Uterus (tissue), 4 donors: ENCODE measurements around the gene BMF. TPM values are rescaled to one million over a fixed set of nuclear protein-coding genes. Genes with fewer than 3 reads are reported as not detected.

ENCODE experiments used
- DNase-seq, 2 donors: peaks; one replicate each; pipeline ENCODE4 v3.0.0-alpha.2; 2019 to 2020
- H3K27ac ChIP-seq, 2 donors: fragments of 200-600 bp; sonication (generic); 1 replicate in 1 of 2; 2 replicates in 1 of 2; pipeline ENCODE4 v1.5.1; 2016 to 2018
- H3K27me3 ChIP-seq, 2 donors: fragments of 200-600 bp; sonication (generic); one replicate each; pipeline ENCODE4 v1.5.1; 2018 to 2019; ENCODE audit warnings: control low read depth in 1 of 2
- H3K36me3 ChIP-seq, 2 donors: fragments of 200-600 bp; sonication (generic); one replicate each; pipeline ENCODE4 v1.5.1; 2019; ENCODE audit warnings: control low read depth in 1 of 2
- H3K4me1 ChIP-seq, 2 donors: fragments of 200-600 bp; sonication (generic); one replicate each; pipeline ENCODE4 v1.5.1; 2018 to 2019; ENCODE audit warnings: control low read depth in 1 of 2
- H3K4me3 ChIP-seq, 2 donors: fragments of 200-600 bp; sonication (generic); 1 replicate in 1 of 2; 2 replicates in 1 of 2; pipeline ENCODE4 v1.5.1; 2018 to 2019; ENCODE audit warnings: mild to moderate bottlenecking in 1 of 2
- H3K9me3 ChIP-seq, 2 donors: fragments of 200-600 bp; sonication (generic); one replicate each; pipeline ENCODE4 v1.5.1; 2019; ENCODE audit warnings: control low read depth in 1 of 2
- CTCF ChIP-seq, 4 experiments: fragments of 200-600 bp in 2 of 4; fragments of 450-650 bp in 2 of 4; sonication (generic) in 2 of 4; IDR thresholded peaks; one replicate each; pipeline ENCODE4 v1.5.1; 2016 to 2019; ENCODE audit warnings: antibody characterized with exemption in 4 of 4, mild to moderate bottlenecking in 2 of 4, moderate library complexity in 1 of 4
- POLR2A ChIP-seq, 2 donors: fragments of 450-650 bp; IDR thresholded peaks; one replicate each; pipeline ENCODE4 v1.6.1; 2016; ENCODE audit warnings: antibody characterized with exemption in 2 of 2, mild to moderate bottlenecking in 1 of 2, moderate library complexity in 1 of 2
- intact Hi-C: fragments of 100-400 bp; cut with DNase I; formaldehyde crosslinking; loops from one replicate; pipeline ENCODE4 v1.15.1; 2023; ENCODE audit warnings: low total_unique reads
- total RNA-seq, 4 donors: library from RNA; depleted of rRNA in 3 of 4; stranded (reverse); fragments of >200 nt in 3 of 4; gene quantifications; one replicate each; pipeline versions ENCODE4 v1.1.0 to v1.2.4, GENCODE V29; 2014 to 2023
- donor health status: DM: yes; HTN: yes; CAD: no.

The BMF gene
- total RNA-seq, 4 donors from 2014 or later = 7.1 to 46.2 (median 22.6) TPM

GRCh38 chr15:40112789-40113188, 4.1 kb upstream of the BMF start:
- Histone ChIP-seq H3K27me3 (no peaks in the 10 kb centered on the region), H3K9me3 (no peaks in the 10 kb centered on the region), H3K4me3 (no peak overlapping the region), H3K36me3 (no peaks in the 10 kb centered on the region), H3K27ac (no peak overlapping the region), H3K4me1 (peaks cover 0 to under 1% of the 10 kb centered on the region in 2 donors)
- TF ChIP-seq CTCF (IDR thresholded peaks at IDR 0.05) (no peak), POLR2A (IDR thresholded peaks at IDR 0.05) (no peak)
- no peak for DNase-seq
- intact Hi-C loops = no loop called here

- no peak for DNase-seq
- no peaks in the 10 kb centered on the region for H3K36me3 ChIP-seq
- H3K4me1 ChIP-seq = peaks cover 0 to 9% of the 10 kb centered on the region in 2 donors
- TF ChIP-seq CTCF (IDR thresholded peaks at IDR 0.05) (no peak), POLR2A (IDR thresholded peaks at IDR 0.05) (no peak)
- H3K9me3 ChIP-seq = no peaks in the 10 kb centered on the region
- no peaks in the 10 kb centered on the region for H3K27me3 ChIP-seq
- no peak overlapping the region for H3K4me3 ChIP-seq
- intact Hi-C loops = no loop called here
- no peak overlapping the region for H3K27ac ChIP-seq
Observed at GRCh38 chr15:40111888-40112287, 3.2 kb upstream of the BMF start.

- Histone ChIP-seq H3K27ac (no peak overlapping the region), H3K4me3 (no peak overlapping the region), H3K4me1 (peaks cover 0 to 14% of the 10 kb centered on the region in 2 donors), H3K36me3 (no peaks in the 10 kb centered on the region), H3K9me3 (no peaks in the 10 kb centered on the region), H3K27me3 (no peaks in the 10 kb centered on the region)
- intact Hi-C loops = no loop called here
- DNase-seq = no peak
- TF ChIP-seq POLR2A (IDR thresholded peaks at IDR 0.05) (no peak), CTCF (IDR thresholded peaks at IDR 0.05) (no peak)
Observed at GRCh38 chr15:40110866-40111550, 2.3 kb upstream of the BMF start.

DNA sequence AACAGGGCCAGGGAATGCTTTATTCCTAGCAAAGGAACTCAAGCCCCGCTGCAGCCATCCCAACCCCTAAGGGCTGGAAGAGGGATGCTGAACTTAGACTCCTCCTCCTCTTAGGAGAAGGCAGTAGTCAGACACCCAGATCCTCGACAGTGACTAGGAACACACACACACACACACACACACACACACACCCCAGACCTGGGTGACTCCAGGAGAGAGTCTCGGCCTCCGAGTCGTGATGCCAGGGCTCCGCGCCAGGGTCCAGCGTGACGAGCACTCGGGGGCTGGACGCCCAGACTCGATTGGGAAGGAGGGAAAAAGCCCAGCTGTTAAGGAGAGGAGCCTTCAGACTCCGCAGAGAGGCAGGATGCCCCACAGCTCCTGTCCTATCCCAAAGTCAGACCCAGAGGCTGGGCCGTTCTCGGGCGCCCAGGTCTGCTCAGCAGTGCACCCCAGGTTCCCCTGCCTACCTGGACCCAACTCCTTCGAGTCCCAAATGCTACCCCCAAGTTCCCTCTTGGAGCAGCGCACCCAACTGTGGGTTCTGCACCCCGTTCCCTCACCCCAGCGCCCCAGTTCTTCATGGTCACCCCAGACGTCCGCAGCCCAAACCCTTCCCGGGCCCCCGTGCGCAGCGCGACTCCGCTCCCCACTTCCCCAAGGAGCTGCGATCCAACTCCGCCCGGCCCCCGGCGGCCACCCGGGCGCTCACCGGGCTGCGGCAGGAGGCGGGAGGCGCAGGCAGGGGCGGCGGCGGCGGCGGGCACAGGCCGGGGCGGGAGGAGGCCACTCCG, 421 bp downstream of the BMF start:
- peak overlapping the region; percentile 63 to 79 for H3K4me3 ChIP-seq
- H3K4me1 ChIP-seq = peaks cover 14 to 39% of the 10 kb centered on the region in 2 donors
- H3K36me3 ChIP-seq = no peaks in the 10 kb centered on the region
- TF ChIP-seq POLR2A (IDR thresholded peaks at IDR 0.05) = peak in 1 of 2 donors; percentile 93
- TF ChIP-seq CTCF (IDR thresholded peaks at IDR 0.05) = no peak
- peak; percentile 81 to 87 for DNase-seq
- H3K27ac ChIP-seq = peak overlapping the region; percentile 95
- intact Hi-C loops = loop anchor here (2.0 kb wide), 1 partner anchor 63 kb away; no protein-coding TSS in a partner anchor
- no peaks in the 10 kb centered on the region for H3K27me3 ChIP-seq
- H3K9me3 ChIP-seq = no peaks in the 10 kb centered on the region
